ENCODE results near the gene BARX2. TPM values are rescaled to one million over a fixed set of nuclear protein-coding genes. Genes with fewer than 3 reads are reported as not detected.
A peak's percentile ranks its signal among the peaks of the same experiment; 100 is the strongest.

BARX2 gene
- total RNA-seq, 1 experiment from 2014 or later: not detected

DNA sequence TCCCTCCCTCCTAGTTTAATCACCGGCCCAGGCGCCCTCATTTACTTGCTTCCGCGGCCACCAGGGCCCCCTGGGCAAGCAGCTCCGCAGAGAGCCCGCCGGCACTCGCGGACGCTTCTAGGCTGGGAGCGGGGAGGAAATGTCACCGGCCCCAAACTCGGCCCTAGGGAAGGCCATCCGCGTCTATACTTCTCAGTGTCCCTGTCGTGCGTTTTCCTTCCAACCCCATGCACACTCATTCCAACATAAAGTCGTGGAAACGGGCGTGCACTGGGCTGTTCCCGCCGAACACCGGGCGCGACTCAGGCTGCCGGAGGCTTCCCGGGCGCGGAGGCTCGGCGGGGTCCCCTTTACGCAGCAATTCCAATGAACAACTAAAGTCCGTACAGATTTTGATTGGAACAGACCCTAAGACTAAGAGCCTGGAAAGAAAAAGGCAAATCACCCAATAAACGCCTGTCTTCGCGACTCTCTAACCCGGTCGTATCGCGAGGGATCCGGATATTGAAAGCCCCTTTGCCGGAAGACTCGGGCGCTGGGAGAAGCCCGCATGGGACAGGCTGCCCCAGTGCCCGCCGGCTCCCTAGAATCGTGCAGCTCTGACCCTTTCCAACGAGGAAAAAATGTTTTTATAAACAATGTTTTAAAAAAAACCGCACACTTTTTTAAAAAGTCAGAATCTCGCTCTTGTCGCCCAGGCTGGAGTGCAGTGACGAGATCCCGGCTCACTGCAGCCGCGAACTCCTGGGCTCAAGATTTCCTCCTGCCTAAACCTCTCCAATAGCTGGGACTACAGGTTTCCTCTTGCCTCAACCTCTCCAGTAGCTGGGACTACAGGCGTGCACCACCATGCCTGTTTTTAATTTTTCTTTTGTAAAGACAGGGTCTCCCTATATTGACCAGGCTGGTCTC lies 1.3 kb upstream of the BARX2 start:
- DNase-seq (ENCODE audit: low read depth): no peak

GRCh38 chr11:129374993-129375750 lies 476 bp upstream of the BARX2 start:
- DNase-seq (ENCODE audit: low read depth): no peak

DNA sequence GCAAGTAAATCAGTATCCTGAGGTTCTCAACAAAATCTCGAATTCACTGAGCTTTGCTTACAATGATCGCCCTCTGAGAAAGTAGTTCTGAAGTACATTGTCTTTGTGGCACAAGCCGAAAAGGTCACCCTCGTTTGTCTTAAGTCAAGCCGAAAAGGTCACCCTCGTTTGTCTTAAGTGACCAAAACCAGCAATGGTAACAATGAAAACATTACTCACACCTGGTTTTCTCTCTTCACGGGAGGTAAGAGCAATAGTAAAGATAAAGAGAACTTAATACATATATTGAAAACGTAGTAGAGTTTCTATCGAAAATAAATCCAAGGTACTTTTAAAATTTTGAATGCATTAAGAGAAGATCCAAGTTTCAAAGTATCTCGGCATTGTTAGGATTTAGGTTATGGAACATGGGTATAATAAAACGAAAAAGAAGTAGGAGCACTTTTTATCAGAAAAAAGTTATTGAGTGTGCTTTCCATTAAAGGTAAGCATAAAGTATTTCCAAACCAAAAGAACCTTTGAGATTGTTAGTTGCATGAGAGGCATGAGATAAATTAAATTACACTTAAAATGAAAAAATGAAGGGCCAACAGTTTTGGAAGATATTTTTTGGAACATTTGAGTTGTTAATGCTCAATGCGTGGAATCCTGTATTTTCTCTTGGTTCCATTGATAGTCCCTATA lies 1.2 kb downstream of the BARX2 start:
- DNase-seq (ENCODE audit: low read depth): no peak

- peak; percentile 19 for DNase-seq (ENCODE audit: low read depth)
Measured at GRCh38 chr11:129377739-129378138, 2.1 kb downstream of the BARX2 start.

DNA sequence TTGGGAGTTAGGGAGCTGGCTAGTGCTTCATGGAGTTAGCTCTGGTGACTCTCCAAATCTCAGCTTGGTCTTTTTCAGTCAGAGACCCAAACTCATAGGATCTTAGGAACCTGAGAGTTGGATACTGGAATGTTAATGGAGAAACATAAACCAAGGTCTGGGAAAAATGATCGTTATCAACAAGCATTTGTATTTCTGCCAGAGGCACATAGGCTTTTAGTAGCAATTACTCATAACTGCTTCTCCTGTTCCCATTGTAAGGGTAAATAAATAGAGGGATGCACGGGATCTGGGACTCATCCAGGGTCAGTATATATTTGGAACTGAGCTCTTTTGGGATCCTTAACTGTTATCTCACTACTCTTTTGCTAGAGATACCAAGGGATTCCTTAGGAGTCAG lies 4.8 kb downstream of the BARX2 start:
- DNase-seq (ENCODE audit: low read depth): peak; percentile 39

DNA sequence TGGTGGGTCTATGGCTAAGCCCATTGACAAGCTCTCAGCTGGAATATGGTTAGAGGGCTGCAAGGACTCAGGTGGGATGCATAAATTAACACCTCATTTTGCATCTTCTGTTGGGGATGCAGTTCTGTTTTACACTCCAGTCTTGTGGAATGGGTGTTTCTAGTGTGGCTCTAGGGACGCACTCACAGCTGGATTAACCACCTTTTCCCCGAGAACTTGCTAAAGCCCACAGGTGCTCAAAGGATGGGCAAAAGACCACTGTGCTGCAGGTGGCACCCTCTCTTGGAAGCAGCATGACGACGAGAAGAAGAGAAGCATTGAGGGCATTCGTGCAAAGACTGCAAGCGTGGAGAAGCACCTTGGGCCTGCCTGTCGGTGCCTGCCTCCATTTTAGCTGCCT lies 6.9 kb downstream of the BARX2 start:
- DNase-seq (ENCODE audit: low read depth): no peak

DNA sequence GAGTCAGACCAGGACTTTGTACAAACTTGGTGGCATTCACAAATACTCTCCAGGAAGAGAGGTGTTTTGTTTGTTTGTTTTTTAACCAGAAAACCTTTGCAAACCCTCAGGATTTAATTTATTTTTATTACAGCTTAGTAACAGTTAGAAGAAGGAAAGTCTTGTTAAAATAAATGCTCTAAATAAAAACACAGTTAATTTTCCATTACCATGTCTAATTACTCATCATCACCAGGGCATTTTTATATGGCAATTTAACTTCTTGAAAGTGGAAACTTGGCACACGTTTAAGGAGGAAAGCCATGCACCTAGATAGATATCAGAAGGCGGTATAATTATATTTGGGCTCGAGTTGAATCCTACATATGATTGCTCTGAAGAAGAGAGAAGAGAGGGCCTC lies 7.4 kb downstream of the BARX2 start:
- no peak for DNase-seq (ENCODE audit: low read depth)

DNA sequence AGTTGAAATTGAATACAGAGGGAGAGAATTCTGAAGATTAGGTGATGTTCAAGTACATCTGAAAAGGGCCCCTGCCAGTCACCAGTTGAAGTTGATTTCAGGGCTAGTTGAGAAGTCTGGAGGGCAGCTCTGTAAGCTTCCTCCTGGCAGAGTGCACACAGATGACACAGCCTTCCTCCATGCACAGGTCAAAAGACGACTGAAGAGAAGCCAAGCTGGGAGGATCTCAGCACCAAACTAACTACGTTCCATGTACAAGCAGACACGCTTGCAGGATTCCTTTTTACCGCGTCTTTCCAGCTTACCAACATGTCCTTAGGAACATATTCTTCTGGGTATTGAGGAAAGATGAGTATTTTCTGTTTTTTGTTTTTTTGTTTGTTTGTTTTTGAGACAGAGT lies 7.9 kb downstream of the BARX2 start:
- DNase-seq (ENCODE audit: low read depth): no peak

- DNase-seq (ENCODE audit: low read depth): no peak
Measured at GRCh38 chr11:129384415-129384814, 8.8 kb downstream of the BARX2 start.

DNA sequence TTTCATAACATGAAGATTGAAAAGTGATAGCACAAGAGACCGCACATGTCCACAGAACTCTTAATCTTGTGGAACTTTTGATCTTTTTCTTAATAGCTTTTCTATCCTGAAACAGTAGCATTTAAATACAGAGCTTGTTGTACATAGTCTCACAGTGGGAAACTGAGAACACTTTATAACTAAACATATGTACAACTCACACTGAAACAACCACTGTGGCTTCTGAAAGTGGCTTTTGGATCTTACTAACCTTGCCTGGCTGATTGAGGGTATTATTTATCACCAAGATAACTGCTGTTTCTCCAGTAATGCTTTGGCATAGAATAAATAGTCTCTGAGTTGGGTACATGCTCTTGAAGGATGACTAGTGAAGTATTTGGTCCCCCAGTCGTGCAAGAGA lies 10.2 kb downstream of the BARX2 start:
- DNase-seq (ENCODE audit: low read depth): no peak

DNA sequence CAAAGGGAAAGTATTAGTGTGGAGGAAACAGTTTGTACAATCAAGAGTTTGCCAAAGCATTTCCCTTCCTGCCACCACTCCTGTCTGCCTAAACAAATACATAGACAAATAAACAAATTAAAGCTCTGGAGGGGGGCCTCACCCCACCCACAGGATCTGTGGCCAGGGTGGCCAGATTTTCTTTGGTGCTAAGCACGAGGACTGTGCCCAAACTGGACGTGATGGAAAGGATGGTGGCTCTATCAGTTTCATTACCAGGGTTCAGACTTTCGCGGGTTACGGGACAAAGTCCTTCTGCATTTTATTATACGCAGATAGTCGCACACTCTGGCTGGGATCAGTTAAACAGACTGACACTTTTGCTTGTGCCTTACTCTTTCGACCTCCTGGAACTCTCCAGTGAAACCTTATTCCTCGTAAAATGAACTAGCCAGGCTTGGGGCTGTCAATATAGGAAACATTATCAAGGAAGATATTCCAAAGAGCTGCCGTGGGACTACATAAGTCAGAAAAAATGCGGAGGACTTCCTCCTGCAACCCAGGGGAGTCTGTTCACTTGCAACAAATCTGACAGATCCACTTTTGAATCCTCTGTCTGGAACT lies 11.2 kb downstream of the BARX2 start:
- no peak for DNase-seq (ENCODE audit: low read depth)

GRCh38 chr11:129387434-129387833 lies 11.8 kb downstream of the BARX2 start:
- no peak for DNase-seq (ENCODE audit: low read depth)

GRCh38 chr11:129388824-129389223 lies 13.2 kb downstream of the BARX2 start:
- no peak for DNase-seq (ENCODE audit: low read depth)

GRCh38 chr11:129390303-129390821 lies 14.7 kb downstream of the BARX2 start:
- DNase-seq (ENCODE audit: low read depth): no peak

DNA sequence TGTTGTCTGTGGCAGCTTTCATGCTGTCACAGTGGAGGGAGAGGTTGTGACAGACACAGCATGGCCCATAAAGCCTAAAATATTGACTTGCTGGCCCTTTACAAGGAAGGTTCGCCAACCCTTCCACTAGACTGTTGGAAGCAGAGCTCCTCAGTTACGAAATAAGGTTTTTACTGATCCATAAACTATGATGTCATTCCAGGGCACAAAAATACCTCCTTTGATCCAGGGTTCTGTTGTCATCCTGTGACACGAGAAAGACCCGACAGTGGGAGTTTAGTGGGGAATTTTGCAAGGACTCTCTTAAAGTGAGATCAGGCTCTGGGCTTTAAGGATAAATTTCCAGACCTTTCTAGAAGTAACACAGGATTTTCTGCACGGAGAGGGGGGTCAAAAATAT lies 15.7 kb downstream of the BARX2 start:
- no peak for DNase-seq (ENCODE audit: low read depth)

DNA sequence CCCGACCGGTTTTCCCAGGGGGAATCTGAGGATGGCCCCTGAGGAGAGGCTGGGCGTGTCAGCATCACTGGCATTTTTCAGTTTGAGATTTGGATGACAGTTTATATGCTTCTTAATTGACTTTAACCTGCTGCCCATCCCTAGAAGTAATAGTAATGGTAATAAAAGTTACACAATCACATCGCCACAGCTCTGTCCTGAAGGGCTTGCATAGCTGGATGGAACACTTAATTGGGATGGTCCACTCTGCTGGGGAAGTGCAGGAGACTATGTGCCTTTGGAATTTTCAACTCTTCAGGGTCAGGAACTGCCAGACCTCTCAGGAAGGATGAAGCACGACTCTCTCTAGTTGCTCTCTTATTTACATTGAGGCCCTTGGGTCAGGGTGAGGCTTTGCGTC lies 16.2 kb downstream of the BARX2 start:
- DNase-seq (ENCODE audit: low read depth): no peak

GRCh38 chr11:129392995-129393394 lies 17.3 kb downstream of the BARX2 start:
- DNase-seq (ENCODE audit: low read depth): no peak

- no peak for DNase-seq (ENCODE audit: low read depth)
Measured at GRCh38 chr11:129394709-129395108, 19.1 kb downstream of the BARX2 start.

GRCh38 chr11:129395432-129395831 lies 19.8 kb downstream of the BARX2 start:
- no peak for DNase-seq (ENCODE audit: low read depth)

DNA sequence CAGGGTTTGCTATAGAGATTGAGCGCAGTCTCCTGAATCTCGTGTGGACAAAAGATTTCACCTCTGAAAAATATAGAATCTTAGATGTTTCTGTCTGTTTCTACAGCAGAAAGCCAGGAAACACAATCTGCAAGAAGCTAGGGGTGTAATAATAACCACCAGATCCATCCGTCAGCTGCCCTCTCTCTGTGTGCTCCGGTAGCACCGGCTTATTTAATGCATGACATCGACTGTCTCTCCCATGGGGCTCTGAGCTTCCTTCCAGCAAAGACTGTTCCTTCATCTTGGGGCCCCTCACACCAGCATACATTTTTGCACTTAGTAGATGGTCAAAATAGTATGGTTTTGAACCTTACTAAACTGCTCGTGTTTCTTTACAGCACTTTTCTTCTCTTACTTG lies 20.2 kb downstream of the BARX2 start:
- no peak for DNase-seq (ENCODE audit: low read depth)

GRCh38 chr11:129396454-129396853 lies 20.8 kb downstream of the BARX2 start:
- DNase-seq (ENCODE audit: low read depth): no peak
